HepG2 (cell line): ENCODE measurements around the gene ZNF777. TPM values are rescaled to one million over a fixed set of nuclear protein-coding genes. Genes with fewer than 3 reads are reported as not detected.
"Not testable (repeated sequence)": the region's sequence is repeated elsewhere in the genome, so short reads cannot be mapped to it uniquely, and the experiment has no call there.

ENCODE experiments used
- ATAC-seq: fragments of 200-7000 bp; cut with Tn5 transposase; 3 replicates; pipeline ENCODE4 v1.9.1; 2020; ENCODE audit warnings: mild to moderate bottlenecking, moderate library complexity
- BruUV-seq: library from RNA; stranded (reverse); fragments of 400-500 nt; replicated peaks from 2 replicates; lab custom pipeline; 2021; lab: Mats Ljungman, UMichigan
- CTCF ChIA-PET: fragments of 300-600 bp; formaldehyde crosslinking; extraction: SDS; loops from one replicate; lab custom pipeline; 2021; ENCODE audit warnings: low total read pairs, inconsistent platforms, low intra/inter-chr PET ratio; lab: Yijun Ruan, JAX
- POLR2A ChIA-PET: fragments of 350-600 bp; sonication (Branson Sonifier 250); formaldehyde crosslinking; loops from one replicate; lab custom pipeline; 2020; ENCODE audit warnings: antibody characterized with exemption, inconsistent platforms; lab: Yijun Ruan, JAX
- DNase-seq: peaks from one replicate; pipeline ENCODE4 v3.0.0-alpha.2; 2015; ENCODE audit warnings: low spot score
- FAIRE-seq: peaks from 3 replicates; lab custom pipeline; 2011; peaks lifted over from hg19 to GRCh38; lab: Jason Lieb, UNC
- H2AFZ ChIP-seq: one replicate; pipeline ENCODE4 v1.6.1; 2011; ENCODE audit warnings: low read length, inconsistent platforms
- H3K27ac ChIP-seq: fragments of 300-600 bp; 3 replicates; pipeline ENCODE4 v1.8.0; 2011; ENCODE audit warnings: mixed run types, mild to moderate bottlenecking, mixed read lengths, low read length, inconsistent platforms; ENCODE audit not compliant: insufficient read depth; ENCODE audit errors: extremely low read length
- H3K27me3 ChIP-seq, 2 experiments: fragments of 200-600 bp in 1 of 2; 2 replicates in 1 of 2; 3 replicates in 1 of 2; pipeline versions ENCODE4 v1.6.0 to v1.8.0; 2011; ENCODE audit warnings: low read length in 2 of 2, mild to moderate bottlenecking in 2 of 2, moderate library complexity in 2 of 2, inconsistent platforms in 1 of 2; ENCODE audit not compliant: insufficient read depth in 2 of 2, control insufficient read depth in 1 of 2
- H3K36me3 ChIP-seq, 2 experiments: fragments of 200-600 bp in 1 of 2; replicated peaks in 1 of 2; 2 replicates in 1 of 2; 3 replicates in 1 of 2; pipeline versions ENCODE4 v1.5.1 to v1.8.0; 2011; ENCODE audit warnings: low read length in 2 of 2, inconsistent platforms in 1 of 2; ENCODE audit not compliant: insufficient read depth in 2 of 2, control insufficient read depth in 1 of 2
- H3K4me1 ChIP-seq: 2 replicates; pipeline ENCODE4 v1.5.1; 2012; ENCODE audit warnings: low read length, inconsistent platforms; ENCODE audit not compliant: insufficient read depth
- H3K4me2 ChIP-seq: 2 replicates; pipeline ENCODE4 v1.6.0; 2011; ENCODE audit warnings: low read depth, low read length, inconsistent platforms
- H3K4me3 ChIP-seq, 3 experiments: fragments of 200-600 bp in 1 of 3; sonication (generic), shearing (Covaris generic) in 1 of 3; replicated peaks in 1 of 3; 2 replicates each; pipeline ENCODE4 v1.5.1; 2011 to 2016; ENCODE audit warnings: low read length in 3 of 3, inconsistent platforms in 2 of 3, low read depth in 2 of 3, mild to moderate bottlenecking in 2 of 3, control low read depth in 1 of 3, mixed read lengths in 1 of 3; ENCODE audit not compliant: insufficient read depth in 1 of 3
- H3K79me2 ChIP-seq: one replicate; pipeline ENCODE4 v1.6.1; 2011; ENCODE audit warnings: low read length, inconsistent platforms; ENCODE audit not compliant: insufficient read depth
- H3K9ac ChIP-seq: 2 replicates; pipeline ENCODE4 v1.6.0; 2011; ENCODE audit warnings: mild to moderate bottlenecking, low read depth, low read length, inconsistent platforms; ENCODE audit not compliant: insufficient read depth
- H3K9me3 ChIP-seq: 2 replicates; pipeline ENCODE4 v1.5.1; 2012; ENCODE audit warnings: mild to moderate bottlenecking, low read length
- H4K20me1 ChIP-seq: 2 replicates; pipeline ENCODE4 v1.6.0; 2011; ENCODE audit warnings: inconsistent platforms, mild to moderate bottlenecking, low read length, moderate library complexity; ENCODE audit not compliant: insufficient read depth
- EED ChIP-seq: sonication (generic); formaldehyde crosslinking; IDR thresholded peaks from 2 replicates; pipeline ENCODE4 v1.5.0; 2020; ENCODE audit warnings: mild to moderate bottlenecking, missing genetic modification reagents
- NFE2L2 ChIP-seq: fragments of 150-350 bp; IDR thresholded peaks from 2 replicates; pipeline ENCODE4 v1.6.1; 2014; ENCODE audit warnings: low read length
- NR3C1 ChIP-seq: sonication (generic); formaldehyde crosslinking; IDR thresholded peaks from 2 replicates; pipeline ENCODE4 v1.4.0; 2020; ENCODE audit warnings: missing genetic modification reagents
- SMAD1 ChIP-seq: sonication (generic); formaldehyde crosslinking; IDR thresholded peaks from 2 replicates; pipeline ENCODE4 v1.4.0; 2020; ENCODE audit warnings: missing genetic modification reagents, low read depth, mild to moderate bottlenecking, borderline replicate concordance
- YEATS2 ChIP-seq: sonication (generic); formaldehyde crosslinking; IDR thresholded peaks from 2 replicates; pipeline ENCODE4 v1.4.0; 2020; ENCODE audit warnings: missing genetic modification reagents, borderline replicate concordance
- ZNF121 ChIP-seq: sonication (generic); formaldehyde crosslinking; IDR thresholded peaks from 2 replicates; pipeline ENCODE4 v1.5.0; 2020; ENCODE audit warnings: mild to moderate bottlenecking, missing genetic modification reagents
- ZNF296 ChIP-seq: sonication (generic); formaldehyde crosslinking; conservative IDR thresholded peaks from 2 replicates; pipeline ENCODE4 v1.5.0; 2020; ENCODE audit warnings: mild to moderate bottlenecking, missing genetic modification reagents
- ZSCAN5A ChIP-seq: sonication (generic); formaldehyde crosslinking; IDR thresholded peaks from 2 replicates; pipeline ENCODE4 v1.8.0; 2022; ENCODE audit warnings: mild to moderate bottlenecking, missing genetic modification reagents, borderline replicate concordance
- WGBS: methylation state at CpG from one replicate; pipeline ENCODE4 v1.1.6; 2017; ENCODE audit warnings: low lambda C conversion rate; 5-methylcytosine and 5-hydroxymethylcytosine counted together
- in situ Hi-C: cut with HindIII; loops from 2 replicates; pipeline ENCODE4 v1.10.0; 2017; ENCODE audit warnings: low pct_unique_long_range_greater_than_20kb; ENCODE audit not compliant: extremely low pct_ligation_motif_present
- intact Hi-C: fragments of 100-400 bp; cut with micrococcal nuclease; formaldehyde crosslinking; loops from one replicate; pipeline ENCODE4 v1.10.0; 2022; ENCODE audit not compliant: unreplicated experiment
- polyA plus RNA-seq, 8 experiments: library from polyadenylated mRNA; depleted of rRNA in 3 of 8; stranded (reverse) in 7 of 8; unstranded in 1 of 8; fragments of >200 nt; fragmentation: Illumina TruSeq in 4 of 8; extraction: Trizol in 4 of 8; gene quantifications; 2 replicates each; pipeline versions ENCODE4 v1.2.1 to v1.2.3, GENCODE V29; 2011 to 2016; ENCODE audit warnings: low read depth in 4 of 8, missing spikeins in 1 of 8, mixed read lengths in 1 of 8; ENCODE audit not compliant: insufficient read depth in 1 of 8
- total RNA-seq, 5 experiments: library from RNA; depleted of rRNA; stranded (reverse); fragments of >200 nt; fragmentation: Illumina TruSeq; extraction: Trizol; gene quantifications; 2 replicates each; pipeline ENCODE4 v1.2.3, GENCODE V29; 2016; ENCODE audit warnings: low read depth in 1 of 5
- TF ChIP-seq, protein P1 (sequence below): sonication (generic); formaldehyde crosslinking; IDR thresholded peaks from 2 replicates; pipeline ENCODE4 v1.4.0; 2020; ENCODE audit warnings: missing genetic modification reagents, borderline replicate concordance
- TF ChIP-seq, protein P2 (sequence below): sonication (generic); formaldehyde crosslinking; IDR thresholded peaks from 2 replicates; pipeline ENCODE4 v1.5.0; 2020; ENCODE audit warnings: missing genetic modification reagents, mild to moderate bottlenecking, borderline replicate concordance
- TF ChIP-seq, protein P3 (sequence below): sonication (generic); formaldehyde crosslinking; IDR thresholded peaks from 2 replicates; pipeline ENCODE4 v1.9.0; 2021; ENCODE audit warnings: missing genetic modification reagents, borderline replicate concordance

ZNF777 gene
- total and polyA plus RNA-seq, 2 of the 13 experiments (the other 11 are each of a cell fraction or from before 2014, with no cell fraction given) = 3.8 to 6.0 TPM

DNA sequence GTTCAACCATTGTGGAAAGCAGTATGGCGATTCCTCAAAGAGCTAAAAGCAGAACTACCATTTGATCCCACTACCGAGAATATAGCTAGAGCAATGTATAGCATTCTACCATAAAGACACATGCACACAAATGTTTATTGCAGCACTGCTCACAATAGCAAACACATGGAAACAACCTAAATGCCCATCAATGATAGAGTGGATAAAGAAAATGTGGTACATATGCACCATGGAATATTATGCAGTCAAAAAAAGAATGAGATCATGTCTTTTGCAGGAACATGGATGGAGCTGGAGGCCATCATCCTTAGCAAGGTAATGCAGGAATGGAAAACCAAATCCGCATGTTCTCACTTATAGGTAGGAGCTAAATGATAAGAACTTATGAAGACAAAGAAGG is 47.8 kb downstream of the ZNF777 start:
- POLR2A ChIA-PET, H3K27me3 ChIP-seq, FAIRE-seq: not testable (repeated sequence)

GRCh38 chr7:149409895-149410294 is 51.0 kb downstream of the ZNF777 start:
- in situ Hi-C loops = no loop called here
- H3K4me2 ChIP-seq = no peak overlapping the region
- no peak for DNase-seq
- no peak overlapping the region for H3K27ac ChIP-seq
- H3K9me3 ChIP-seq = no peaks in the 10 kb centered on the region
- no peak for FAIRE-seq
- WGBS = 12% methylated on average over 6 of the region's 6 CpGs
- no peak overlapping the region for H2AFZ ChIP-seq
- H3K36me3 ChIP-seq = no peaks in the 10 kb centered on the region
- no peaks in the 10 kb centered on the region for H3K79me2 ChIP-seq
- peaks cover 0 to 5% of the 10 kb centered on the region in 2 experiments; a peak in 2 of 5 replicates for H3K27me3 ChIP-seq
- H3K4me1 ChIP-seq = peaks cover 28% of the 10 kb centered on the region; the same call in 1 of the 2 replicates
- TF ChIP-seq ZNF121 (CRISPR knock-in tag) = no peak
- TF ChIP-seq ZNF296 (CRISPR knock-in tag) = no peak
- TF ChIP-seq ZSCAN5A (CRISPR knock-in tag) = no peak
- TF ChIP-seq, protein P1, sequence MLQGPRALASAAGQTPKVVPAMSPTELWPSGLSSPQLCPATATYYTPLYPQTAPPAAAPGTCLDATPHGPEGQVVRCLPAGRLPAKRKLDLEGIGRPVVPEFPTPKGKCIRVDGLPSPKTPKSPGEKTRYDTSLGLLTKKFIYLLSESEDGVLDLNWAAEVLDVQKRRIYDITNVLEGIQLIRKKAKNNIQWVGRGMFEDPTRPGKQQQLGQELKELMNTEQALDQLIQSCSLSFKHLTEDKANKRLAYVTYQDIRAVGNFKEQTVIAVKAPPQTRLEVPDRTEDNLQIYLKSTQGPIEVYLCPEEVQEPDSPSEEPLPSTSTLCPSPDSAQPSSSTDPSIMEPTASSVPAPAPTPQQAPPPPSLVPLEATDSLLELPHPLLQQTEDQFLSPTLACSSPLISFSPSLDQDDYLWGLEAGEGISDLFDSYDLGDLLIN (CRISPR knock-in tag) = no peak
- no peak for TF ChIP-seq NR3C1 (CRISPR knock-in tag)
- TF ChIP-seq YEATS2 (CRISPR knock-in tag) = no peak
- TF ChIP-seq EED (CRISPR knock-in tag) = no peak
- TF ChIP-seq, protein P2, sequence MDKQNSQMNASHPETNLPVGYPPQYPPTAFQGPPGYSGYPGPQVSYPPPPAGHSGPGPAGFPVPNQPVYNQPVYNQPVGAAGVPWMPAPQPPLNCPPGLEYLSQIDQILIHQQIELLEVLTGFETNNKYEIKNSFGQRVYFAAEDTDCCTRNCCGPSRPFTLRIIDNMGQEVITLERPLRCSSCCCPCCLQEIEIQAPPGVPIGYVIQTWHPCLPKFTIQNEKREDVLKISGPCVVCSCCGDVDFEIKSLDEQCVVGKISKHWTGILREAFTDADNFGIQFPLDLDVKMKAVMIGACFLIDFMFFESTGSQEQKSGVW (CRISPR knock-in tag) = no peak
- TF ChIP-seq SMAD1 (CRISPR knock-in tag) = no peak
- no peak for TF ChIP-seq NFE2L2
- TF ChIP-seq, protein P3, sequence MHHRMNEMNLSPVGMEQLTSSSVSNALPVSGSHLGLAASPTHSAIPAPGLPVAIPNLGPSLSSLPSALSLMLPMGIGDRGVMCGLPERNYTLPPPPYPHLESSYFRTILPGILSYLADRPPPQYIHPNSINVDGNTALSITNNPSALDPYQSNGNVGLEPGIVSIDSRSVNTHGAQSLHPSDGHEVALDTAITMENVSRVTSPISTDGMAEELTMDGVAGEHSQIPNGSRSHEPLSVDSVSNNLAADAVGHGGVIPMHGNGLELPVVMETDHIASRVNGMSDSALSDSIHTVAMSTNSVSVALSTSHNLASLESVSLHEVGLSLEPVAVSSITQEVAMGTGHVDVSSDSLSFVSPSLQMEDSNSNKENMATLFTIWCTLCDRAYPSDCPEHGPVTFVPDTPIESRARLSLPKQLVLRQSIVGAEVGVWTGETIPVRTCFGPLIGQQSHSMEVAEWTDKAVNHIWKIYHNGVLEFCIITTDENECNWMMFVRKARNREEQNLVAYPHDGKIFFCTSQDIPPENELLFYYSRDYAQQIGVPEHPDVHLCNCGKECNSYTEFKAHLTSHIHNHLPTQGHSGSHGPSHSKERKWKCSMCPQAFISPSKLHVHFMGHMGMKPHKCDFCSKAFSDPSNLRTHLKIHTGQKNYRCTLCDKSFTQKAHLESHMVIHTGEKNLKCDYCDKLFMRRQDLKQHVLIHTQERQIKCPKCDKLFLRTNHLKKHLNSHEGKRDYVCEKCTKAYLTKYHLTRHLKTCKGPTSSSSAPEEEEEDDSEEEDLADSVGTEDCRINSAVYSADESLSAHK = no peak
- TF ChIP-seq, all 625 proteins: peak for 0
- intact Hi-C loops = loop anchor here (5.0 kb wide), 1 partner anchor 103 kb away; no protein-coding TSS in a partner anchor
- no peaks in the 10 kb centered on the region for H4K20me1 ChIP-seq
- peak; percentile 42; the same call in 2 of the 3 replicates for ATAC-seq
- BruUV-seq = no TSS peak
- CTCF ChIA-PET = no interaction called here
- no peak overlapping the region for H3K9ac ChIP-seq
- H3K4me3 ChIP-seq = no peak overlapping the region
- POLR2A ChIA-PET = no interaction called here

More for the DNA sequence above, 47.8 kb downstream of the ZNF777 start:
- H3K36me3 ChIP-seq, H3K79me2 ChIP-seq, intact Hi-C loops, in situ Hi-C loops, H3K9me3 ChIP-seq, DNase-seq, H3K4me3 ChIP-seq, H3K27ac ChIP-seq, H4K20me1 ChIP-seq, H3K4me2 ChIP-seq, CTCF ChIA-PET, ATAC-seq, BruUV-seq, H2AFZ ChIP-seq, H3K9ac ChIP-seq: not testable (repeated sequence)
- H3K4me1 ChIP-seq = peaks cover 28% of the 10 kb centered on the region; the same call in 1 of the 2 replicates
- WGBS = 67% methylated on average over 3 of the region's 3 CpGs
